Chondrocyte (in vitro differentiated cells): ENCODE data around the gene TMEM18. TPM values are rescaled to one million over a fixed set of nuclear protein-coding genes. Genes with fewer than 3 reads are reported as not detected.
A peak's percentile ranks its signal among the peaks of the same experiment; 100 is the strongest.
"Not testable (repeated sequence)": the region's sequence is repeated elsewhere in the genome, so short reads cannot be mapped to it uniquely, and the experiment has no call there.

Experiments used
- DNase-seq: peaks from one replicate; pipeline ENCODE4 v3.0.0; 2021; ENCODE audit warnings: mixed read lengths, low spot score
- H3K27ac Mint-ChIP-seq: one replicate; pipeline ENCODE4 v1.8.0; 2021; ENCODE audit warnings: mild to moderate bottlenecking, moderate library complexity, mixed read lengths; ENCODE audit not compliant: unreplicated experiment
- H3K27me3 Mint-ChIP-seq: 2 replicates; pipeline ENCODE4 v1.8.0; 2021; ENCODE audit warnings: low read depth, mixed read lengths
- H3K36me3 Mint-ChIP-seq: 2 replicates; pipeline ENCODE4 v1.8.0; 2021; ENCODE audit warnings: low read depth, mixed read lengths
- H3K4me1 Mint-ChIP-seq: 2 replicates; pipeline ENCODE4 v1.8.0; 2021; ENCODE audit warnings: low read depth, mild to moderate bottlenecking, mixed read lengths
- H3K4me3 Mint-ChIP-seq: one replicate; pipeline ENCODE4 v1.8.0; 2021; ENCODE audit warnings: mild to moderate bottlenecking, moderate library complexity, mixed read lengths; ENCODE audit not compliant: unreplicated experiment
- H3K9me3 Mint-ChIP-seq: 2 replicates; pipeline ENCODE4 v1.8.0; 2021; ENCODE audit warnings: low read depth, mixed read lengths
- total RNA-seq: library from RNA; stranded (reverse); gene quantifications from 3 replicates; pipeline ENCODE4 v1.2.1, GENCODE V29; 2021
- TF ChIP-seq, protein P1 (sequence below): fragments of 200-600 bp; sonication (generic); IDR thresholded peaks from 2 replicates; pipeline ENCODE4 v1.5.0; 2021; ENCODE audit warnings: antibody characterized with exemption, mild to moderate bottlenecking, moderate library complexity

Gene TMEM18
- total RNA-seq, 1 donor from 2014 or later = 33.9 TPM

DNA sequence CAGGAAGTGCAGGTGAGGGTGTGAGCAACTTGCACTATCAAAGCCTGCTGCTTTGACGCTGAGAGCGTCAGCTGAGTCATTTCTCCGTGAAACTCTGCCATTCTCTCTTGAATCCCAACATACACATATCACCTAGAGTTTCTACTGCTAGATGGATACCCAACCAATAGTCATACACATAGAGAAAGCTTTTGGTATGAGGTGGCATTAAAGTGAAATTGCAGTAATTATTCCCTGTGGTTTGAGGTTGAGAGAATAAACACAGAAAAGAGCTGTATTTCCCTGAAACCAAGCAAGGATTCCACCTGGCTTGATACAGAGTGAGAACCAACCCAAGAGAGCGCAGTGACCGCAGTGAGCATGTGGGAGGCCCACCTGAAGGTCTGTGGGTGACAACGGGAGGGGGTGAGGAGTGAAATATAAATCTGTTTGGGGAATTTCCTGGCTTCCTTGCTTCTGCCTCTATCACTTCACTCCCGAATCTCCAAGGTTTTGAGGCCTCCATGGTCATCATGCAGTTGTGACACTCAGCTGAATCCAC is 28.8 kb upstream of the TMEM18 start:
- TF ChIP-seq, protein P1, sequence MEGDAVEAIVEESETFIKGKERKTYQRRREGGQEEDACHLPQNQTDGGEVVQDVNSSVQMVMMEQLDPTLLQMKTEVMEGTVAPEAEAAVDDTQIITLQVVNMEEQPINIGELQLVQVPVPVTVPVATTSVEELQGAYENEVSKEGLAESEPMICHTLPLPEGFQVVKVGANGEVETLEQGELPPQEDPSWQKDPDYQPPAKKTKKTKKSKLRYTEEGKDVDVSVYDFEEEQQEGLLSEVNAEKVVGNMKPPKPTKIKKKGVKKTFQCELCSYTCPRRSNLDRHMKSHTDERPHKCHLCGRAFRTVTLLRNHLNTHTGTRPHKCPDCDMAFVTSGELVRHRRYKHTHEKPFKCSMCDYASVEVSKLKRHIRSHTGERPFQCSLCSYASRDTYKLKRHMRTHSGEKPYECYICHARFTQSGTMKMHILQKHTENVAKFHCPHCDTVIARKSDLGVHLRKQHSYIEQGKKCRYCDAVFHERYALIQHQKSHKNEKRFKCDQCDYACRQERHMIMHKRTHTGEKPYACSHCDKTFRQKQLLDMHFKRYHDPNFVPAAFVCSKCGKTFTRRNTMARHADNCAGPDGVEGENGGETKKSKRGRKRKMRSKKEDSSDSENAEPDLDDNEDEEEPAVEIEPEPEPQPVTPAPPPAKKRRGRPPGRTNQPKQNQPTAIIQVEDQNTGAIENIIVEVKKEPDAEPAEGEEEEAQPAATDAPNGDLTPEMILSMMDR = no peak
- DNase-seq = no peak
- peaks cover 10% of the 10 kb centered on the region for H3K9me3 Mint-ChIP-seq
- H3K27ac Mint-ChIP-seq = no peak overlapping the region
- no peak overlapping the region for H3K4me3 Mint-ChIP-seq
- H3K27me3 Mint-ChIP-seq = peaks cover 6% of the 10 kb centered on the region
- peaks cover 1% of the 10 kb centered on the region for H3K36me3 Mint-ChIP-seq
- no peaks in the 10 kb centered on the region for H3K4me1 Mint-ChIP-seq

DNA sequence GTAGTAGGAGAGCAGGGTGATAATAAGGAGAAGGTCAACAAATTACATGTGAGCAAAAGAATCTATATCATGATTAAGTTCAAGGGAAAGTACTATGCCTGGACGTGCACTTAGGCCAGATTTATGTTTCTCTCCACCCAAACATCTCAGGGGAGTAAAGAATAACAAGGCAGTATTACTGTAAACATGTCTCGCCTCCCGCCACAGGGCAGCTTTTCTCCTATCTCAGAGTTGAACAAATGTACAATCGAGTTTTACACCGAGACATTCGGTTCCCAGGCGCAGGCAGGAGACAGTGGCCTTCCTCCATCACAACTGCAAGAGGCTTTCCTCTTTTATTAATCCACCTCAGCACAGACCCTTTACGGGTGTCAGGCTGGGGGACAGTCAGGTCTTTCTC is 25.6 kb upstream of the TMEM18 start:
- not testable (repeated sequence) for H3K4me1 Mint-ChIP-seq, DNase-seq, H3K4me3 Mint-ChIP-seq, H3K36me3 Mint-ChIP-seq, H3K27ac Mint-ChIP-seq, H3K27me3 Mint-ChIP-seq
- peaks cover 16% of the 10 kb centered on the region for H3K9me3 Mint-ChIP-seq

DNA sequence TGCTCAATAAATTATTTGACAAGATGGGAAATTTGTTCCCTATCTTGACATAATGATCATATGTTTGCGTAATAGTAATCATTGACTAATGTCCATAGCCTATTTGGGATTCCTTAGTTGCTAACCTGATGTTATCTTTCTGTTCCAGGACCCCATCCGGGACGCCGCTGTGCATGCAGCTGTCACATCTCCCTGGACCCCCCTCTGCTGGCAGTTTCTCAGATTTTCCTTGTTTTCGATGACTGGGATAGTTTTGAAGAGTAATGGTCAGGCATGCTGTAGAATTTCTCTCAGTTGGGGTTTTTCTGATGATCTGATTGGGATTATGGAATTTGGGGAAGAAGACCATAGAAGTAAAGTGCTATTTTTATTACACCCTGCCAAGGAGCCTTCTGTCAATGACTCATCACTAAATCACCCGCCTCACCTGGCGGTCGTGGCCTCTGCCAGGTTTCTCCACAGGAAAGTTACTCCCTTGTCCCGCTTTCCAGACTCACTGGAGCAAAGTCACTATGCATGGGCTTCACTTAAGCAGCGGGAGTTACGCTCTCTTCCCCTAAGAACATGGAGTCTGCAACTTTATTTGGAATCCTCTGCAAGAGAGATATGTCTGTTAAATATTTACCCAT is 19.9 kb upstream of the TMEM18 start:
- TF ChIP-seq, protein P1 = no peak
- Mint-ChIP-seq H3K9me3 (peaks cover 6% of the 10 kb centered on the region), H3K27me3 (no peaks in the 10 kb centered on the region), H3K4me3 (no peak overlapping the region), H3K27ac (no peak overlapping the region), H3K36me3 (no peaks in the 10 kb centered on the region), H3K4me1 (peaks cover 25% of the 10 kb centered on the region)
- peak; percentile 47 for DNase-seq

DNA sequence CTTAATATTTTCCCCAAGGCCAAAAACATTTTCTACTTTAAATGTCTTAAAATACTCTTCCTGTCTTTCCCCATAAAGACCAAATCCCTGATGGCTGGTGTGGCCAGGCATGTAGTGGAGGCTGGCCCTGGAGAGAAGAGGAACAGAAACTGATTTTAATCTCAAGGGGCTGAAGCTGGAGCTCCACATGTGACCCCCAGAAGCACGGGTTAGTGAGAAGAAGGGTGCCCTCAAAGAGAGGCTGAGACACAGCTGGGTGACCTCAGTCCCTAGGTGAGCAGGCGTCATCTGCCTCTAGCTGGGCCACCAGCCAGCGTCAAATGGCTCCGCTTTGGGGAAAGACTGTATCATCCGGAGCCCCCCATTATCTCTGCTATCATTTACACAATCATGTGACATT is 19.3 kb upstream of the TMEM18 start:
- Mint-ChIP-seq H3K36me3 (no peaks in the 10 kb centered on the region), H3K27me3 (no peaks in the 10 kb centered on the region), H3K9me3 (peaks cover 6% of the 10 kb centered on the region), H3K27ac (peak overlapping the region; percentile 71), H3K4me3 (no peak overlapping the region), H3K4me1 (peaks cover 25% of the 10 kb centered on the region)
- DNase-seq = no peak
- TF ChIP-seq, protein P1 = no peak

DNA sequence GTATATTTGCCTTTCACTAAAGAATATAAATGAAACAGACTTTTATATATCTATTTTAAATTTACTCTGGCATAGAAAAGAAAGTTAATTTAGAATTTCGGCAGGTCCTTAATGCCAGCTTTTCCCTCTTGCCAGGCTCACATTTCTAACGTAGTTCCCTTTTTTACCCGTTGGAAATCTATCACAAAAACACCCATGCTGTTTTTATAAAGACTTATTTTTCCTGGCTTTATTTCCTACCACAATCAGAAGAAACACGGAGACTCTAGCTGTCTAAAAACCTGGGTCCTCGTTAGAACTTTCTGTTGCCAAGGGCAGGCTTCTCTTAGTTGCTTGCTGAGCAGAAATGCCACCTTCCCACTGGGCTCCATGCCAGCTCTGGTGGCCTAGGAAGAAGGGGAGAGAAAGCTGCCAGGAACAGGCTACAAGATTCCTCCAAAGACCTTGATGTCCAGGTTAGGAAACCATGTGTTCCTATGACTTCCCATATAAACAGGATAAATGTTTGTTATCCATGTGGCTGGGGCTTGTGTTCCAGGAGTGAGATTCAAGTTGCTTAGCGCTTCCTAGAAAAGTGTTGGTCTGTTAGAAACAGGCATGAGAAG is 17.8 kb upstream of the TMEM18 start:
- H3K9me3 Mint-ChIP-seq = peaks cover 6% of the 10 kb centered on the region
- TF ChIP-seq, protein P1 = no peak
- peaks cover 25% of the 10 kb centered on the region for H3K4me1 Mint-ChIP-seq
- H3K4me3 Mint-ChIP-seq = no peak overlapping the region
- no peak overlapping the region for H3K27ac Mint-ChIP-seq
- no peaks in the 10 kb centered on the region for H3K36me3 Mint-ChIP-seq
- no peaks in the 10 kb centered on the region for H3K27me3 Mint-ChIP-seq
- DNase-seq = no peak

DNA sequence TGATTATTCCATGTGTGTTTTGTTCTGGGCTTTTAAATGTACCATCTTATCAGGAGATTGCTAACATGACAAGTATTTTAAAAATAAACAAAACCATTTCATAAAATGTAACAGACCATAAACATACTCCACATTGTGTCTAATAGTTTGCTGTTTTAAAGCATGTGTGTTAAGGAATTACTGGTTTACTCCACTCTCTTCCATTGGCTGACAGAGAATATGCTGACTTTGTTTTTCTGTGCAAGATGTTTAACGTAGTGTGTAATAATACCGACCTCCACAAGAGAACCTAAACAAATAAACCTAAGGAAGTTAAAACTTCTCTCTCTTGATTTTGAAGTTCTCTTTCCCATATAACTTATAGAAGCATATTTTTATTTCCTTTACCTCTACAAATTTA is 17.0 kb upstream of the TMEM18 start:
- DNase-seq = no peak
- no peaks in the 10 kb centered on the region for H3K36me3 Mint-ChIP-seq
- H3K4me3 Mint-ChIP-seq = no peak overlapping the region

More for the DNA sequence above, 17.0 kb upstream of the TMEM18 start:
- peaks cover 32% of the 10 kb centered on the region for H3K4me1 Mint-ChIP-seq
- peak overlapping the region; percentile 49 for H3K27ac Mint-ChIP-seq
- H3K9me3 Mint-ChIP-seq = peaks cover 6% of the 10 kb centered on the region
- TF ChIP-seq, protein P1 = no peak
- H3K27me3 Mint-ChIP-seq = no peaks in the 10 kb centered on the region
